ENCODE results near the gene BLMH.

DNA sequence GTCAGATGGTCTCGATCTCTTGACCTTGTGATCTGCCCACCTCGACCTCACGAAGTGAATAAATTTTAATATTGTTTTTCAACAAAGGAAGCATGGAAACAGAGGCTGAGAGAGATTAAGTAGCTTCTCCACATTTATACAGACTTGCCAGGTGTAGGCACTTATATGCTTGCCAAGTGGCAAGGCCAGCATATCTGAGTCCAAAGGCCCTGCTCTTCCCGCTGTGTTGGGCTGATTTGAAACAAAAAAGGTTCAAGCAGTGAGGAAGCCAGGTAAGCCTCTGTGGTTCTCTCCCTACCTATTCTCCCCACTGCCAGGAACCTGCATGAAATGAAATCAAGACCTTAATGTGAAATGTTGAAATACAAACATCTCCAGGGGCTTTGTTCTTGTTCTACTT, 48.7 kb downstream of the BLMH start:
- TF ChIP-seq, protein P1, sequence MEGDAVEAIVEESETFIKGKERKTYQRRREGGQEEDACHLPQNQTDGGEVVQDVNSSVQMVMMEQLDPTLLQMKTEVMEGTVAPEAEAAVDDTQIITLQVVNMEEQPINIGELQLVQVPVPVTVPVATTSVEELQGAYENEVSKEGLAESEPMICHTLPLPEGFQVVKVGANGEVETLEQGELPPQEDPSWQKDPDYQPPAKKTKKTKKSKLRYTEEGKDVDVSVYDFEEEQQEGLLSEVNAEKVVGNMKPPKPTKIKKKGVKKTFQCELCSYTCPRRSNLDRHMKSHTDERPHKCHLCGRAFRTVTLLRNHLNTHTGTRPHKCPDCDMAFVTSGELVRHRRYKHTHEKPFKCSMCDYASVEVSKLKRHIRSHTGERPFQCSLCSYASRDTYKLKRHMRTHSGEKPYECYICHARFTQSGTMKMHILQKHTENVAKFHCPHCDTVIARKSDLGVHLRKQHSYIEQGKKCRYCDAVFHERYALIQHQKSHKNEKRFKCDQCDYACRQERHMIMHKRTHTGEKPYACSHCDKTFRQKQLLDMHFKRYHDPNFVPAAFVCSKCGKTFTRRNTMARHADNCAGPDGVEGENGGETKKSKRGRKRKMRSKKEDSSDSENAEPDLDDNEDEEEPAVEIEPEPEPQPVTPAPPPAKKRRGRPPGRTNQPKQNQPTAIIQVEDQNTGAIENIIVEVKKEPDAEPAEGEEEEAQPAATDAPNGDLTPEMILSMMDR (IDR thresholded peaks at IDR 0.05), result no peak
- no peak for TF ChIP-seq EZH2 (IDR thresholded peaks at IDR 0.05; ENCODE audit: borderline replicate concordance, insufficient read depth, low read depth, low read length, poor library complexity, severe bottlenecking)

Measured in B cell (primary cell).